ENCODE results near the gene SIL1. TPM values are rescaled to one million over a fixed set of nuclear protein-coding genes. Genes with fewer than 3 reads are reported as not detected.

Gene SIL1
- total and polyA plus RNA-seq, 2 of the 8 experiments (the other 6 are each of a cell fraction or from before 2014, with no cell fraction given), result 8.3 to 12.8 TPM

DNA sequence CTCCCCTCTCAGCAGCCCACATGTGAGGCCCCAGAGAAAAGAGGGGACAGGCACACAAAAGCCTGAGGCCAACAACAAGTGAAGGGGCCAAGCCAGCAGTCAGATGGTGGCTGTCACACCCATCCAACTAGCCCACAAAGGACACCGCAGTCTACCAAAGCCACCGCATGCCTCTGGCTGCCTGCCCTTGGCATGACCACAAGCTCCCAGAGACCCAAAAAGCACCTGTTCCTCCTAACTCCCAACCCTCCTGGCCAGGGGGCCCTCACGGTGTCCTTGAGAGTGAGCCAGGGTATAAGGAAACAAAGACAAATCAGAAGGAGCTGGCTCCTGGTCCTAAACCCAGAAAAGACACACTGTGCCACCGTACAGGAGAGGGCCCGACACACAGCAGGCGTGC is 245.2 kb downstream of the SIL1 start (continued):
- no peak for TF ChIP-seq YY1 (IDR thresholded peaks at IDR 0.05; ENCODE audit: low read depth, low read length)
- TF ChIP-seq JUND (IDR thresholded peaks at IDR 0.05; ENCODE audit: low read length), result no peak
- no peak for TF ChIP-seq RAD21 (IDR thresholded peaks at IDR 0.05 in 1 of 2, conservative IDR thresholded peaks at IDR 0.05 in 1 of 2; ENCODE audit: low read depth in 2 of 2, low read length in 2 of 2)
- no peak for TF ChIP-seq ASH2L (IDR thresholded peaks at IDR 0.05; ENCODE audit: low read length)
- TF ChIP-seq SP4 (IDR thresholded peaks at IDR 0.05; ENCODE audit: low read length), result no peak
- no peak for TF ChIP-seq HDAC6 (IDR thresholded peaks at IDR 0.05; ENCODE audit: low read depth, low read length)
- TF ChIP-seq CTBP2 (IDR thresholded peaks at IDR 0.05; ENCODE audit: borderline replicate concordance, insufficient read depth, insufficient read length, low read length), result no peak
- no peak for TF ChIP-seq HDAC2 (IDR thresholded peaks at IDR 0.05; ENCODE audit: borderline replicate concordance in 1 of 2, low read depth in 2 of 2, low read length in 2 of 2)
- no peak for TF ChIP-seq GABPA (IDR thresholded peaks at IDR 0.05; ENCODE audit: borderline replicate concordance, insufficient read depth, low read length)
